IMR-90 (cell line): ENCODE results near the gene FGF5.

Experiments
- CHD1 ChIP-seq: IDR thresholded peaks from 2 replicates; pipeline ENCODE4 v1.6.1; 2012; ENCODE audit warnings: low read depth, low read length, improper control_type of control experiment
- MAZ ChIP-seq: IDR thresholded peaks from 2 replicates; pipeline ENCODE4 v1.6.1; 2012; ENCODE audit warnings: low read depth, mild to moderate bottlenecking, low read length, improper control_type of control experiment, moderate library complexity, borderline replicate concordance
- MXI1 ChIP-seq: IDR thresholded peaks from 2 replicates; pipeline ENCODE4 v1.6.1; 2012; ENCODE audit warnings: low read depth, mild to moderate bottlenecking, low read length, moderate library complexity, borderline replicate concordance
- POLR2A ChIP-seq: IDR thresholded peaks from 2 replicates; pipeline ENCODE4 v1.6.1; 2012; ENCODE audit warnings: mild to moderate bottlenecking, low read depth, low read length
- RAD21 ChIP-seq: IDR thresholded peaks from 2 replicates; pipeline ENCODE4 v1.6.1; 2012; ENCODE audit warnings: low read length, improper control_type of control experiment
- RCOR1 ChIP-seq: IDR thresholded peaks from 2 replicates; pipeline ENCODE4 v1.6.1; 2012; ENCODE audit warnings: mild to moderate bottlenecking, low read length, improper control_type of control experiment; ENCODE audit not compliant: insufficient replicate concordance
- RFX5 ChIP-seq: IDR thresholded peaks from 2 replicates; pipeline ENCODE4 v1.8.0; 2012; ENCODE audit warnings: low read depth, mild to moderate bottlenecking, low read length, moderate library complexity
- SMC3 ChIP-seq: fragments of 150-350 bp; IDR thresholded peaks from 2 replicates; pipeline ENCODE4 v1.6.1; 2016; ENCODE audit warnings: low read depth, mild to moderate bottlenecking, antibody characterized with exemption, low read length, moderate library complexity
- TF ChIP-seq, protein P1 (sequence below): conservative IDR thresholded peaks from 2 replicates; pipeline ENCODE4 v1.5.1; 2012; ENCODE audit warnings: mild to moderate bottlenecking, low read depth, low read length, improper control_type of control experiment
- TF ChIP-seq, protein P2 (sequence below): fragments of 150-350 bp; IDR thresholded peaks from 2 replicates; pipeline ENCODE4 v1.6.1; 2016; ENCODE audit warnings: low read depth, mild to moderate bottlenecking, low read length, moderate library complexity, borderline replicate concordance

DNA sequence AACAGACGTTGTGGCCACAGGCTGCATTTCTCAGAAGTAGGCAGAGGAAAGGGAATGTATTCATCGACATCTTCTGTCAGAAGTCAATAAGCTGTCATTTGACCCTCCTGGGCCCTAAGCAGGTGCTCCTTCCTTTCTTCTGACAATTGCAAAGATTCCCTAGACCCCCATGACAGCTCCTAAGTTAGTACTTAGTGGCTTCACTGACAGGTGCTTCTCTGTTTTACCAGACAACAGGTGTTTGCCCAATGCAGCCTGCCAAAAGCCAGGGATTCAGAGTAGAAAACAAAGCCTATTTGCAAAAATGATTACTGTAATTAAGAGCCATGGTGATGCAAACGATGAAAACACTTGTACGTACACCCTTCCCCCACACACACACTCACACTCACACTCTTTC is 7.5 kb upstream of the FGF5 start:
- TF ChIP-seq, protein P1, sequence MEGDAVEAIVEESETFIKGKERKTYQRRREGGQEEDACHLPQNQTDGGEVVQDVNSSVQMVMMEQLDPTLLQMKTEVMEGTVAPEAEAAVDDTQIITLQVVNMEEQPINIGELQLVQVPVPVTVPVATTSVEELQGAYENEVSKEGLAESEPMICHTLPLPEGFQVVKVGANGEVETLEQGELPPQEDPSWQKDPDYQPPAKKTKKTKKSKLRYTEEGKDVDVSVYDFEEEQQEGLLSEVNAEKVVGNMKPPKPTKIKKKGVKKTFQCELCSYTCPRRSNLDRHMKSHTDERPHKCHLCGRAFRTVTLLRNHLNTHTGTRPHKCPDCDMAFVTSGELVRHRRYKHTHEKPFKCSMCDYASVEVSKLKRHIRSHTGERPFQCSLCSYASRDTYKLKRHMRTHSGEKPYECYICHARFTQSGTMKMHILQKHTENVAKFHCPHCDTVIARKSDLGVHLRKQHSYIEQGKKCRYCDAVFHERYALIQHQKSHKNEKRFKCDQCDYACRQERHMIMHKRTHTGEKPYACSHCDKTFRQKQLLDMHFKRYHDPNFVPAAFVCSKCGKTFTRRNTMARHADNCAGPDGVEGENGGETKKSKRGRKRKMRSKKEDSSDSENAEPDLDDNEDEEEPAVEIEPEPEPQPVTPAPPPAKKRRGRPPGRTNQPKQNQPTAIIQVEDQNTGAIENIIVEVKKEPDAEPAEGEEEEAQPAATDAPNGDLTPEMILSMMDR: no peak
- TF ChIP-seq, protein P2, sequence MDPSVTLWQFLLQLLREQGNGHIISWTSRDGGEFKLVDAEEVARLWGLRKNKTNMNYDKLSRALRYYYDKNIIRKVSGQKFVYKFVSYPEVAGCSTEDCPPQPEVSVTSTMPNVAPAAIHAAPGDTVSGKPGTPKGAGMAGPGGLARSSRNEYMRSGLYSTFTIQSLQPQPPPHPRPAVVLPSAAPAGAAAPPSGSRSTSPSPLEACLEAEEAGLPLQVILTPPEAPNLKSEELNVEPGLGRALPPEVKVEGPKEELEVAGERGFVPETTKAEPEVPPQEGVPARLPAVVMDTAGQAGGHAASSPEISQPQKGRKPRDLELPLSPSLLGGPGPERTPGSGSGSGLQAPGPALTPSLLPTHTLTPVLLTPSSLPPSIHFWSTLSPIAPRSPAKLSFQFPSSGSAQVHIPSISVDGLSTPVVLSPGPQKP: no peak
- TF ChIP-seq POLR2A: no peak
- no peak for TF ChIP-seq MAZ
- TF ChIP-seq RAD21: no peak
- no peak for TF ChIP-seq RCOR1
- TF ChIP-seq RFX5: no peak
- no peak for TF ChIP-seq CHD1
- no peak for TF ChIP-seq MXI1
- no peak for TF ChIP-seq SMC3
